ENCODE data around the gene MYO16. TPM values are rescaled to one million over a fixed set of nuclear protein-coding genes. Genes with fewer than 3 reads are reported as not detected.

MYO16 gene
- total and polyA plus RNA-seq, 4 experiments from 2014 or later: 0.54 to 14.9 (median 6.3) TPM

DNA sequence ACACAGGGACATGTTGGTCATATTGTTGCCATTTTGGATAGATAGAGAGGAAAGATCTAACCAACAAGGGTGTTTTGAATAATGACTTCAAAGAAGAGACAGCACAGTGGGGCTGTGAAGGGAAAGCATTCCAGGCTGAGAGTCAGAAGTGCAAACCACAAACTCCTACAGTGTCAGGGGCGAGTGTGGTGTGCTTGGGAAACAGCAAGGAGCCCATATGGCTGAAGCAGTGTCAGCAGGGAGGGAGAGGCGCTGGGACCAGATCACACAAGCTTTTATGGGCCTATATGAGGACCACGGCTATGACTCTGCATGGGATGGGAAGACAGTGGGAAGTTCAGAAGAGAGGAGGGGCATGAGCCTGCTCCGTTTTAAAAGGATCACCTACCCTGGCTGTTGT is 166.4 kb downstream of the MYO16 start:
- peaks cover 0 to 2% (median 0%) of the 10 kb centered on the region in 8 donors for H3K9me3 Mint-ChIP-seq
- ChIA-PET POLR2A (ENCODE audit: partially characterized antibody) (no interaction called here), CTCF (ENCODE audit: partially characterized antibody) (no interaction called here)
- Histone ChIP-seq H3K4me1 (ENCODE audit: insufficient read depth, low read length) (no peaks in the 10 kb centered on the region), H3K4me3 (ENCODE audit: low read length in 2 of 2) (no peak overlapping the region), H3K27me3 (ENCODE audit: insufficient read depth, low read length) (no peaks in the 10 kb centered on the region), H3K9me3 (ENCODE audit: control insufficient read depth in 1 of 2, low read length in 2 of 2) (no peaks in the 10 kb centered on the region), H3K36me3 (ENCODE audit: insufficient read depth, low read length) (no peaks in the 10 kb centered on the region), H3K27ac (ENCODE audit: low read depth, low read length) (no peak overlapping the region)
- H3K4me1 Mint-ChIP-seq: no peaks in the 10 kb centered on the region
- peaks cover 0 to 8% of the 10 kb centered on the region in 2 donors for H3K36me3 Mint-ChIP-seq
- H3K4me3 Mint-ChIP-seq: no peak overlapping the region
- DNase-seq: no peak
- no peak overlapping the region for H3K27ac Mint-ChIP-seq
- no peaks in the 10 kb centered on the region for H3K27me3 Mint-ChIP-seq
- intact Hi-C loops (cut with micrococcal nuclease): loop anchor here (2.0 kb wide), 1 partner anchor 539 kb away; no protein-coding TSS in a partner anchor

DNA sequence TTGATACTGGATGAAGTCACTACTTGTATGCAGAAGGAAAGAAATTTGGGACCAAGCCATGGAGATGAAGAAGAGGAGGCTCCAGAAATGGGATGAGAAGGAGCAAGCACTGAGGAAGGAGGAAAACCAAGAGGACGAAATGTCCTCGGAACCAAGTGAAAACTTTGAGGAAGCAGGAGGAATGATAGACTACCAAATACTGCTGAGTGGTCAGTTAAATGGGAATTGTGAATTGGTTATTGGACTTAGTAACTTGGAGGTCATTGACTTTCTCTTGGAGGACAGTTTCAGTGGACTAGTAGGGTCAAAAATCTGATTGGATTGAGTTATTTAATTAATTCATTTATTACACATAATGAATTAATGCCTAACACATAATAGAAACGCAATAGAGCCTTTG is 167.9 kb downstream of the MYO16 start:
- intact Hi-C loops (cut with micrococcal nuclease): loop anchor here (2.0 kb wide), 1 partner anchor 541 kb away; no protein-coding TSS in a partner anchor
- H3K27me3 ChIP-seq (ENCODE audit: insufficient read depth, low read length): no peaks in the 10 kb centered on the region
- no peaks in the 10 kb centered on the region for H3K4me1 ChIP-seq (ENCODE audit: insufficient read depth, low read length)
- DNase-seq: no peak
- H3K36me3 ChIP-seq (ENCODE audit: insufficient read depth, low read length): no peaks in the 10 kb centered on the region
- POLR2A ChIA-PET (ENCODE audit: partially characterized antibody): no interaction called here
- CTCF ChIA-PET (ENCODE audit: partially characterized antibody): no interaction called here
- H3K4me1 Mint-ChIP-seq: no peaks in the 10 kb centered on the region
- peaks cover 0 to 6% of the 10 kb centered on the region in 2 donors for H3K36me3 Mint-ChIP-seq
- H3K9me3 Mint-ChIP-seq: peaks cover 0 to 2% (median 0%) of the 10 kb centered on the region in 8 donors
- no peak overlapping the region for H3K4me3 ChIP-seq (ENCODE audit: low read length in 2 of 2)
- H3K27ac Mint-ChIP-seq: no peak overlapping the region
- H3K4me3 Mint-ChIP-seq: no peak overlapping the region
- H3K27me3 Mint-ChIP-seq: no peaks in the 10 kb centered on the region
- H3K9me3 ChIP-seq (ENCODE audit: control insufficient read depth in 1 of 2, low read length in 2 of 2): no peaks in the 10 kb centered on the region
- no peak overlapping the region for H3K27ac ChIP-seq (ENCODE audit: low read depth, low read length)

DNA sequence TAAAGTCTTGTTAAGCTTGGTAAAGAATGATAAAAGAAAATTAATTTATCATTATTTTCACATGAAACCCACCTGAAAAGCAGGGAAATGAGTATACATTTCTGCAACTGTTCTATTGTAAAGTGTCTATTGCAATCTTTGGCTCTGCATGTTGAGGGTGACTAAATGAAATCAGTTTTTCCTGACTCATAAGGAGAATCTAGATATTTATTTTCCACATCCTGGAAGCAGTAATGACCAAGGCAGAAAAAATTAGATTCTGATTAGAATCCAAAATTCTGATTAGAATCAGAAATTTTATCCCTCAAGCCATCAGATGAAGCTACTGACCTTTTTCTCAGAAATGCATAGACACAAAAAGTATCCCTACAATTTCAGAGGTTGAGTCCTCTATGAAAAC is 178.4 kb downstream of the MYO16 start:
- Mint-ChIP-seq H3K4me1 (no peaks in the 10 kb centered on the region), H3K27ac (no peak overlapping the region), H3K4me3 (no peak overlapping the region), H3K36me3 (no peaks in the 10 kb centered on the region), H3K9me3 (no peaks in the 10 kb centered on the region), H3K27me3 (peaks cover 0 to 2% of the 10 kb centered on the region in 2 donors)
- intact Hi-C loops (cut with micrococcal nuclease): no loop called here
- H3K27me3 ChIP-seq (ENCODE audit: insufficient read depth, low read length): no peaks in the 10 kb centered on the region
- ChIA-PET POLR2A (ENCODE audit: partially characterized antibody) (no interaction called here), CTCF (ENCODE audit: partially characterized antibody) (no interaction called here)
- no peaks in the 10 kb centered on the region for H3K4me1 ChIP-seq (ENCODE audit: insufficient read depth, low read length)
- H3K9me3 ChIP-seq (ENCODE audit: control insufficient read depth in 1 of 2, low read length in 2 of 2): no peaks in the 10 kb centered on the region
- no peak overlapping the region for H3K4me3 ChIP-seq (ENCODE audit: low read length in 2 of 2)
- H3K36me3 ChIP-seq (ENCODE audit: insufficient read depth, low read length): no peaks in the 10 kb centered on the region
- DNase-seq: no peak
- H3K27ac ChIP-seq (ENCODE audit: low read depth, low read length): no peak overlapping the region

DNA sequence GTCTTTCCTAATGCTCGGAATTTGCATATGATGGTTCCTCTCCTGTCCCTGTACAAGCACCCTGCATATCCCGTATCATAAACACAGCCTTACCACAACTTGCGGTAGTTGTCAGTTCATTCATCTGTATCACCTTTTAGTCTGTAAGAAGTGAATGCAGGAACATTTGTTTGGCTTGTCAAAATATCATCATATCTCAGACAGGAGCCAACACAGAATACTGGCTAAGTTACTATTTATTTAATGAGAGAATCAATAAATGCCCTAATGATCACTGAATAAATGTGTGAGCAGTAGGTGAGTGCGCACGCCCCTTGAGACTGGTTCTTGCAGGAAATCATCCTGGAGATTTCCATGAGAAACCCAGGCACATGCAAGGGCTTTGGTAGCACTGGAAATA is 182.8 kb downstream of the MYO16 start:
- Mint-ChIP-seq H3K9me3 (no peaks in the 10 kb centered on the region), H3K27ac (no peak overlapping the region), H3K36me3 (no peaks in the 10 kb centered on the region), H3K27me3 (peaks cover 0 to 2% of the 10 kb centered on the region in 2 donors), H3K4me1 (no peaks in the 10 kb centered on the region), H3K4me3 (no peak overlapping the region)
- CTCF ChIA-PET (ENCODE audit: partially characterized antibody): no interaction called here
- Histone ChIP-seq H3K27ac (ENCODE audit: low read depth, low read length) (no peak overlapping the region), H3K27me3 (ENCODE audit: insufficient read depth, low read length) (no peaks in the 10 kb centered on the region), H3K4me3 (ENCODE audit: low read length in 2 of 2) (no peak overlapping the region), H3K36me3 (ENCODE audit: insufficient read depth, low read length) (no peaks in the 10 kb centered on the region), H3K4me1 (ENCODE audit: insufficient read depth, low read length) (no peaks in the 10 kb centered on the region), H3K9me3 (ENCODE audit: control insufficient read depth in 1 of 2, low read length in 2 of 2) (no peaks in the 10 kb centered on the region)
- intact Hi-C loops (cut with micrococcal nuclease): no loop called here
- DNase-seq: no peak
- POLR2A ChIA-PET (ENCODE audit: partially characterized antibody): no interaction called here

DNA sequence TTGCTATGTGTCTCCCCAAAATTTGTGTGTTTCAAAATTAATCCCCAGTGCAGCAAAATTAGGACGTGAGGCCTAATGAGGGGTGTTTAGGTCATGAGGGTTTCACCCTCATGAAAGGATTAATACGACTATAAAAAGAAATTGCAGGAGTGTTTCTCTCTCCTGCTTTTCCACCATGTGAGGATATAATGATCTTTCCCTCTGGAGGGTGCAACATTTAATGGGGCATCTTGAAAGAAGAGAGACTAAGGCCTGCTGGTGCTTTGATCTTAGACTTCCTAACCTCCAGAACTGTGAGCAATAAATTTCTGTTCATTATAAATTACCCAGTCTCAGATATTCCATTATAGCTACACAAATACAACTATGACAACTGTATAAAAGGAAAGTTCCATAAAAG is 183.2 kb downstream of the MYO16 start:
- H3K27me3 Mint-ChIP-seq: peaks cover 0 to 2% of the 10 kb centered on the region in 2 donors
- no peak overlapping the region for H3K27ac Mint-ChIP-seq
- ChIA-PET POLR2A (ENCODE audit: partially characterized antibody) (no interaction called here), CTCF (ENCODE audit: partially characterized antibody) (no interaction called here)
- H3K36me3 ChIP-seq (ENCODE audit: insufficient read depth, low read length): no peaks in the 10 kb centered on the region
- no peaks in the 10 kb centered on the region for H3K9me3 ChIP-seq (ENCODE audit: control insufficient read depth in 1 of 2, low read length in 2 of 2)
- H3K4me3 Mint-ChIP-seq: no peak overlapping the region
- H3K9me3 Mint-ChIP-seq: no peaks in the 10 kb centered on the region
- H3K36me3 Mint-ChIP-seq: no peaks in the 10 kb centered on the region
- intact Hi-C loops (cut with micrococcal nuclease): no loop called here
- no peaks in the 10 kb centered on the region for H3K4me1 ChIP-seq (ENCODE audit: insufficient read depth, low read length)
- no peaks in the 10 kb centered on the region for H3K27me3 ChIP-seq (ENCODE audit: insufficient read depth, low read length)
- H3K4me3 ChIP-seq (ENCODE audit: low read length in 2 of 2): no peak overlapping the region
- DNase-seq: no peak
- no peaks in the 10 kb centered on the region for H3K4me1 Mint-ChIP-seq
- no peak overlapping the region for H3K27ac ChIP-seq (ENCODE audit: low read depth, low read length)

DNA sequence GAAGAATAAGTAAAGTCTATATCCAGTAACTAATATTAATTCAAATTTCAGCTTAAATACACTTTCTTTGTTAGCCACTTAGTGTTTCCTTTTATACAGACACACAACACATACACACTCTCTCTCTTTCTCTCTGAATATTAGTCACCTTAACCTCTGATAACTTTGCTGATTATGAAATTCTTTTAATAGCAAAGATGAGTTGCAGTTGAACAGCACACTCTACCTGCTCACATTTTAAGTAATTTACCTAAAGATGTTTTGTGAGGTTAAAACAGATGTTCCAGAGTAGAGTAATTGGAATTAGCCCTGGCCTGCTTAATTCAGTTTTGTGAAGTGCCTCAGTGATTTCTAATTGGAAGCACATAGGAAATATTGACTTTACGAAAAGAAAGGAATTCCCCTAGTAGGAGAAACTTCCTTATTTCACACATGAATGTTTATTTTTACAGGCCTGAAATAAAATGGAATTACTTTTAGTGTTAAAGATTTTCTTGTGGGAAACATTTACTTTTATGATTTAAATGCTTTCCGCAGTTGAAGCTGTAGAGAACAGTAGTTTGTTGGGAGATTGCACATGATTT is 184.3 kb downstream of the MYO16 start:
- intact Hi-C loops (cut with micrococcal nuclease): no loop called here
- Histone ChIP-seq H3K27ac (ENCODE audit: low read depth, low read length) (no peak overlapping the region), H3K9me3 (ENCODE audit: control insufficient read depth in 1 of 2, low read length in 2 of 2) (no peaks in the 10 kb centered on the region), H3K36me3 (ENCODE audit: insufficient read depth, low read length) (no peaks in the 10 kb centered on the region), H3K4me3 (ENCODE audit: low read length in 2 of 2) (no peak overlapping the region), H3K27me3 (ENCODE audit: insufficient read depth, low read length) (no peaks in the 10 kb centered on the region), H3K4me1 (ENCODE audit: insufficient read depth, low read length) (no peaks in the 10 kb centered on the region)
- H3K27me3 Mint-ChIP-seq: peaks cover 0 to 2% of the 10 kb centered on the region in 2 donors
- no peak for DNase-seq
- ChIA-PET POLR2A (ENCODE audit: partially characterized antibody) (no interaction called here), CTCF (ENCODE audit: partially characterized antibody) (no interaction called here)
- H3K36me3 Mint-ChIP-seq: no peaks in the 10 kb centered on the region
- H3K4me1 Mint-ChIP-seq: no peaks in the 10 kb centered on the region
- H3K9me3 Mint-ChIP-seq: no peaks in the 10 kb centered on the region
- no peak overlapping the region for H3K27ac Mint-ChIP-seq
- no peak overlapping the region for H3K4me3 Mint-ChIP-seq

DNA sequence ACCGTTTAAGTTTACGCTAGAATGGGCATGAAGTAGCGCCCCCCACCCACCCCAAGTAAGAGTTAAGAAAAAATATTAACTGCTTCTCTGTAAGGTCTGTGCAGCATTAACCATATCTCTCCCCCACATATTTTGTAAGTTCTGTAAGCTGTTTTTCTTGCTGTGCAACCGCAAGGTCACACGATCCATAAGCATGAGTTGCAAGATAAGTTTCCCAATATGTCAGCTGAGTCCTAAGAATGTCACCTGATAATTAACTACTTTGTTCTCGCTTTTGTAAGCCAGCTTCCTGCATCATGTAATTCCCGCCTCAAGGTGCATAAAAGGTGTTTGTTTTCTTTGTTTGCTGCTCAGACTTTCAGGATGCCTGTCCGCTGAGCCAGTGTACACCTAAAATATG is 187.0 kb downstream of the MYO16 start:
- intact Hi-C loops (cut with micrococcal nuclease): no loop called here
- H3K27me3 Mint-ChIP-seq: peaks cover 0 to 2% of the 10 kb centered on the region in 2 donors
- H3K36me3 ChIP-seq (ENCODE audit: insufficient read depth, low read length): no peaks in the 10 kb centered on the region
- H3K4me3 ChIP-seq (ENCODE audit: low read length in 2 of 2): no peak overlapping the region
- no peaks in the 10 kb centered on the region for H3K4me1 ChIP-seq (ENCODE audit: insufficient read depth, low read length)
- H3K36me3 Mint-ChIP-seq: no peaks in the 10 kb centered on the region
- H3K27ac ChIP-seq (ENCODE audit: low read depth, low read length): no peak overlapping the region
- no peaks in the 10 kb centered on the region for H3K9me3 ChIP-seq (ENCODE audit: control insufficient read depth in 1 of 2, low read length in 2 of 2)
- H3K4me3 Mint-ChIP-seq: no peak overlapping the region
- no peak for DNase-seq
- H3K27ac Mint-ChIP-seq: no peak overlapping the region
- CTCF ChIA-PET (ENCODE audit: partially characterized antibody): no interaction called here
- no peaks in the 10 kb centered on the region for H3K27me3 ChIP-seq (ENCODE audit: insufficient read depth, low read length)
- no peaks in the 10 kb centered on the region for H3K9me3 Mint-ChIP-seq
- POLR2A ChIA-PET (ENCODE audit: partially characterized antibody): no interaction called here
- H3K4me1 Mint-ChIP-seq: no peaks in the 10 kb centered on the region

DNA sequence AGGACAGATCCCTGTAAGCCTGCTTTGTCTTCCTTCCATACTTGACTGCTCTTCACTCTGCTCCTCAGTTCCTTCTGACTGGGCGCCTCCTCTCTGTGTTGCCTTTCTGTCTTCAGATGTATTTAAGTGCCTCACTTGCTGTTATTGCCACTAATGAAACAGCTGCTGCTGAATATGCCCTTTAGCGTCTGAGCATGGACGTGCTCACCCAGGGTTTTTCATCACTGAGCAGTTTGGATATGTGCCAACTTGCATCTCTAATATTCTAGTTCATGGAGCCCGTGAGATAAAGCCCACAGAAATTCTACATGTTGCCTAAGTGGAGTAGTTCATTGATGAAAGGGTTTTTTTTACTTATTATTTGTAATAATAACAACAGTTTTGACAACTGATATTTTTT is 198.2 kb downstream of the MYO16 start:
- H3K4me1 ChIP-seq (ENCODE audit: insufficient read depth, low read length): no peaks in the 10 kb centered on the region
- no peak for DNase-seq
- CTCF ChIA-PET (ENCODE audit: partially characterized antibody): no interaction called here
- Mint-ChIP-seq H3K4me3 (no peak overlapping the region), H3K27me3 (no peaks in the 10 kb centered on the region), H3K9me3 (peaks cover 0 to 30% (median 14%) of the 10 kb centered on the region in 8 donors), H3K36me3 (peaks cover 3 to 18% of the 10 kb centered on the region in 2 donors), H3K4me1 (no peaks in the 10 kb centered on the region), H3K27ac (no peak overlapping the region)
- no peak overlapping the region for H3K27ac ChIP-seq (ENCODE audit: low read depth, low read length)
- intact Hi-C loops (cut with micrococcal nuclease): no loop called here
- POLR2A ChIA-PET (ENCODE audit: partially characterized antibody): no interaction called here
- H3K9me3 ChIP-seq (ENCODE audit: control insufficient read depth in 1 of 2, low read length in 2 of 2): no peaks in the 10 kb centered on the region
- H3K36me3 ChIP-seq (ENCODE audit: insufficient read depth, low read length): no peaks in the 10 kb centered on the region
- no peak overlapping the region for H3K4me3 ChIP-seq (ENCODE audit: low read length in 2 of 2)
- no peaks in the 10 kb centered on the region for H3K27me3 ChIP-seq (ENCODE audit: insufficient read depth, low read length)

Measured in CD4-positive, alpha-beta memory T cell (primary cell).